ENCODE results near the gene STK26. TPM values are rescaled to one million over a fixed set of nuclear protein-coding genes. Genes with fewer than 3 reads are reported as not detected.
"Not testable (repeated sequence)": the region's sequence is repeated elsewhere in the genome, so short reads cannot be mapped to it uniquely, and the experiment has no call there.

STK26 gene
- 1 to 10 TPM; 1.5 to 2.1 TPM for total RNA-seq
- long read RNA-seq: 0 reads

DNA sequence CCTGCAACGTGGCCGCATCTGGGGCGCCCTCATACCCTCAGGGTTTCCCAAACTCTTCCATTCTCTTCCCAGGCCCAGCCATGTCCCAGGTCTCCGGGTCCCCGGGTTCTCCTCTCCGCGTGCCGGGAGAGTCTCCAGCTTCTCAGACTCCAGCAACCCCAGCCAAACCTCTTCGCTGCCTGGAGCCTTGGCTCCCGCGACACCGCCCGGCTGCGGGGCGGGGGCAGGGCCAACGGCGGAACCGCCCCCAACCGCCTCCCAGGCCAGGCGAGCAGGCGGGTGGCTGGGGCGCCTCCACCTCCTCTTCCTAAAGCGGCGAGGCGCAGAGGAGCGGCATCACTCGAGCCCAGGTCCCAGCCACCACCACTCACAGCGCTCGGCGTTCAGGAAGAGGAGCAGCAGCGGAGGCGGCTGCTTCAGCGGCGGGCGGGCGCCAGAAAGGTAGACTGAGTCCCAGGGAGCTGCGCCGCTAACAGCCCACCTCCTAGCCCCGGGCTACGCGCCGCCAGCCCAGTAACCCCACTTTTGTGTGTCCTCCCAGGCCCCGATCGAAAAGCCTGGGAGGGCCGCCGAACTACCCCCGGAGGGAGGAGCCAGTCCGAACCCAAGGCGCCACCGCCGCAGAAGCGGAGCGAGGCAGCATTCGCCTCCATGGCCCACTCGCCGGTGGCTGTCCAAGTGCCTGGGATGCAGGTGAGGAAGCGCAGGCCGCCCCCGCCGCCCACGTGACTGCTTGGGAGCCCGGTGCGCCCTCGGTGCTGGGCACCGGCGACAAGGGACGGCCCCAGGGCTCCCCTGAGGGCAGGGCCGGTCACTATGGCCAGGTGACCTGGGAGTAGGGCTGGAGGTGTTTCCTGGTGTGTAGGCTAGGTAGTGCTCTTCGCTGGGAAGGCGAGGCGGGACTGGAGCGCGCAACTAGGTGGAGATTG is at the start of gene STK26:
STK26 (plus strand) TSS at position 336 of the 929 bp plus-strand sequence; CDS start at position 652, 316 bp downstream.
- ATAC-seq: peak; percentile 96 to 98
- DNase-seq: peak; percentile 73
- intact Hi-C loops (cut with DNase I): no loop called here

DNA sequence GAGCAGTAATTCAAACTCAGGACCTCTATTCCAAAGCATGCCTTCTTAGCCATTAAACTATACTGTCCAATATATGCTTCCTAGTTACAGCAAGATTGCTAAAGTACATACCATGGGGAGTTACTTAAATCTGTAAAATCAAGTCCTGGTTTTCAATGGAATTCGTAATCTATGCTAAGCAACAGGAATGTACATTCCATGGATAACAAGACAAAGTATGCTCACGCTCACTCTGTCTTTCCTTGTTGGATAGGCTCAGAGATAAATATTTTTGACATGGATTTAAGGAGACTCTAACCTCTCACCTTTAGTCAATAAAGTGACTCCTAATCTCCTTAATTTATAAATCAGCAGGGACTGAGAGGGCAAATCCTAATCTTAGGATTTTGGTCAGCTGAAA is 47.3 kb upstream of the STK26 start:
- DNase-seq (no peak), ATAC-seq (no peak)
- intact Hi-C loops (cut with DNase I): no loop called here

DNA sequence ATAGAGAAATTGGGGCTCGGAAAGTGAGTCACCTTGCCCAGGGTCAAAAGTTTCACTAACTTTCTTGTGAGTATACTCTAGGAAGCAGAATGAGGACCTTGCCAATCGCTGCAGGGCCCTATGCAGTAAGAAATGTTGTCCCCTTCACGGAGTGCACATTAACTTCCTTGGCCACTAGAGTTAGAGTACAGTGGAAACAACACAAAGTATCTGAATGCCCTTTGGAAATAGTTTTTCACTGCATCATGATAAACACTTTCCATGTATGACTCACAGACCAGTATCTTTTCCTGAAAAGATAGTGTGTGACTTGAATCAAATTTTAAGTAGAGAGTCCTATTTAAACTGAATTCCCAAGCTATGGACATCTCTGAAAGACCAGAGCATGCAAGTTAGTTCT is 45.5 kb upstream of the STK26 start:
- DNase-seq: no peak
- intact Hi-C loops (cut with DNase I): no loop called here
- no peak for ATAC-seq

DNA sequence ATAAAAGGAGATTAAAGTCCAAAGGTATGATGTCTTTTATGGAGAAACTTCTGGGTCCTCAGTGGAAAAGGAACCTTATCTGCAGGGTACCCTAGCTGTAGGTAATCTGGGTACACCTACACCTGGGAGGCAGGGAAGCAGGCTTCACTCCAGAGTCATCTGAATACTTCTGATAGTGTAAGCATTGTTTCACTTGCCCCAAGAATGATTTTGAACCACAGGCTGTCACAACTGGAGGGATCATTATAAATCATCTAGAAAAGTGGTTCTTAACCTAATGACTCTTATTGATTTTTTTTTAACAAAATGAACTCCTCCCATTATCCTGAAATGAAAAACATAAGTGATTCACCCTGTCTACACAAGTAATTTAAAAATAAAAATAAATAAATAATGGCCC is 44.0 kb upstream of the STK26 start:
- ATAC-seq: no peak

DNA sequence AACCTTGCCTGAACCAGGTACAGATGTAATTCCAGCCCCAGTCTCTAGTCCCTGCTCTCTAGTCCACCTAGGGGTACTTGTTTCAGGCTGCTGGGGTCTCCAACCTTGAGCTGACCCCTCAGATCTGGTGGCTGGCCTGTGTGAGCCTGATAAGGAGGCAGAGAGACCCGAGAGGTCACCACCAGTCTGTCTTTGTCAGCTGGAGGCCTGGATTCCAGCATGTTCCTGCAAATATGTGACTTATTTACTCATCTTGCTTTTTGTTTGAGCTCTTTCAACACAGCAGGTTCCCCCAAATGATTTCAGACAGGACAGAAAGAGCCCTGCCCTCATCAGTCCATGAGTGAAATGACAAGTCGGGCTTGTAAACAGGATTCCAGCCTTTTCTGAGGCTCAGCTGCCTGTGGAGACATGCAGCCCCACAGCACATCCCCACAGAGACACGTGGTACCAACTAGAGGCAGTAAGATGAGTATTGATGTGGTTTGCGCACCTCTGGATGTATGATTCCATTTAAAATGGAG is 37.5 kb upstream of the STK26 start:
- no peak for ATAC-seq
- intact Hi-C loops (cut with DNase I): no loop called here
- DNase-seq: no peak

More for the DNA sequence above, 44.0 kb upstream of the STK26 start:
- intact Hi-C loops (cut with DNase I): no loop called here
- DNase-seq: no peak

DNA sequence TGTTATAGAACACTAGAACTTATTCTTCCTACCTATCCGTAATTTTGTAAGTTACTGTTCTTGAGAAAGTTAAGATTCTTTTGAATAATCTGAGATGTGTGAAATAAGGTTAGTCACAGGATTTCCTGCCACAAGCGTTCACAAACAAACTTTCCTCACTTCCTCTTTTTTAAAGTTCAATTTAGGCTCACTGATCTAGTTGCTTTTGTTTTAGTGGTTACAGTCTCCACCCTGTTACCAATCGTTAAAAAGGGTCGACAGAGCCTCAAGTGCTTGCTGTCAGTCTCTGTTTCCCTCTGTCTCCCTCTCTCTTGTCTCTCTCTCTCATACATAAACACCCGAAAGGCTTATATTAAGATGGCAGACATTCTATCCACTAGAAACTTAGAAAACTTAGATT is 35.9 kb upstream of the STK26 start:
- ATAC-seq (no peak), DNase-seq (no peak)
- intact Hi-C loops (cut with DNase I): no loop called here

DNA sequence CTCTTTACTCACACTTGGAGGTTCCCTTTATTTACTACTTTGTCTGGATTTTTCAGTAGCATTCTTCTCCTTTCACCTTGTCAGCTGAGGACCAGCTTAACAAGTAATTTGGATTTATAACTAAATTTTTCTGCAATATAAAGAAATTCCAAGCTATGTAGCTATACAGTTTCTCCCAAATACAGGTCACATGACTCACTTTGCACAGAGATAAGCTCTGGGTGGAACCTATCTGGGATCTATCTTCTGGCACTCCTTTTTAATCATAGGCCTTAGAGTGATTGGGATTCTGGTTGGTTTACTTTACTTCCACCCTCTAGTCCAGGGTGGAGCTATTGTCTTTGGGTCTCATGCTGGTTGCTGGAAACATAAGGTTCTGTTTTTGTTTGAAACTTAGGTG is 34.9 kb upstream of the STK26 start:
- DNase-seq (no peak), ATAC-seq (no peak)
- intact Hi-C loops (cut with DNase I): no loop called here

DNA sequence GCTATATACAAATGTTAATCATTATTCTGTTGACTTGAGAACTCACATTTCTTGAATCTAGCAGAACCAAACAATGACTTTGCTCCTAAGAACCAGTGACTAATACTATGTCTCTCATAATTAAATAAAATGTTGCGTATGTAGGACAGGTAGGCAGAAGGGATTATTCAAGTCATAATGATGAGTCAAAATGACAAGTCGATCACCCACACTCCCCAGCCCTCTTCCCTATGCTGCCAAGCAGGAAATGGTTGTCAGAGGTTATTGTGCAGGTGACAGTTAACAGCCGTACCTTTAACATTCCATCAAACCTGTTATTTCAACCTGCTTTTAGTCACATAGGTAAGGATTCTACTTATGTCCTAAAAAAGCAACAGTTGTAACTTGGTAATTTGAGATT is 22.0 kb upstream of the STK26 start:
- ATAC-seq: no peak
- intact Hi-C loops (cut with DNase I): no loop called here
- no peak for DNase-seq

DNA sequence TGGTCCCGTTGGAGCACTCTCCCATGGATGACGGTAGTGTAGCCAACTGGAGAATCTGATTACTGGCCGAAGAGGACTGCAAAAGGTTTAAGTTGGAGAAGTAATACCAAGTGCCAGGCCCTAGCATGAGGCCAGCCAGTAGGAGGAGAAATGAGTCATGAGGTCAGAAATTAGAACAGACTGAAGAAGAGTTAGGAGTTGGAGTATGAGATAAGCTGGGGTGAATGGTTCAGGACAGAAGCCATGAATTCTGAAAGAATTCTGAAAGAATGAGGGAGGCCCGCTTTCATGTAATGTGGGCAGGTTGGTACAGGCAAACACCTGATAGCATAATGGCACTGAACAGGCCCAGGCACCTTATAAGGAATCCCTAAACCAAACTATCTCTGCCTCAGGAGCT is 18.4 kb upstream of the STK26 start:
- DNase-seq: no peak
- intact Hi-C loops (cut with DNase I): no loop called here
- peak; percentile 19 to 93 for ATAC-seq

DNA sequence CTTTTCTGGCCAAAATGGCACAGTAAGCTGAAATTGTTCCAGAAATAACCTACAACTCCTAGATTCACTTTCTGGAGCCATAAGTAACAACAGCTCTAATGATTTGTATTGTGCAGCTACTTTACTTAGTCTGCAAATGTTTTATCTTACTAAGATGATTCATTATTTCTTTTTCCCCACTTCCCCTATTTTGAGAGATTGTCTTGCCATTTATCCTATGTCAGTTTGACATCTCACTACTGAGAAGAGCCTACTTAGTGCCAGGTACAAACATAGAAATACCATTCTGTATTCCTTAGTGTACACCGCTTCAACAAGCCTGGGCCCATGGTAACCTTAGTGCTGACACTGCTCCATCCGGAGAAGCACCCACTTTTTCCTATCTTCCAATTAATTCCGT is 13.8 kb upstream of the STK26 start:
- intact Hi-C loops (cut with DNase I): no loop called here
- ATAC-seq (no peak), DNase-seq (no peak)

DNA sequence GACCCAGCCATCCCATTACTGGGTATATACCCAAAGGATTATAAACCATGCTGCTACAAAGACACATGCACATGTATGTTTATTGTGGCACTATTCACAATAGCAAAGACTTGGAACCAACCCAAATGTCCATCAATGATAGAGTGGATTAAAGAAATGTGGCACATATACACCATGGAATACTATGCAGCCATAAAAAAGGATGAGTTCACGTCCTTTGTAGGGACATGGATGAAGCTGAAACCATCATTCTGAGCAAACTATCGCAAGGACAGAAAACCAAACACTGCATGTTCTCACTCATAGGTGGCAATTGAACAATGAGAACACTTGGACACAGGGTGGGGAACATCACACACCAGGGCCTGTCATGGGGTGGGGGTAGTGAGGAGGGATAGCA is 12.9 kb upstream of the STK26 start:
- intact Hi-C loops (cut with DNase I); ATAC-seq; DNase-seq: not testable (repeated sequence)

DNA sequence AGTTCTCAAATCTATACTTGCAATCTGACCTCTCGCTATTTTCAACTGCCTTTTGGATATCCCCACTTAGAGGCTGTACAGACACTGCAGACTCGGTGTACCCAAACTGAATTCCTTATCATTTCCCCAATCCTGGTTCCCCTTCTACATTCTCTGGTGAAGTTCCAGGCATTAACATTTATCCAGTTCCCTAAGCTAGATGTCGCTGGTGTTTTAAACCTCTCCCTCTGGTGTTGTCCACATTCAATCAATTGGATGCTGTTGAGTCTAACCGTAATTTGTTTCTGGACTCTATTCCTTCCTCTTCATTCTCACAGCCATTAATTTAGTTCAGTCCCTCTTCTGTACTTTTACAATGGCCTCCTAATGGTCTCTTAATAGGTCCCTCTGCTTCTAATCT is 7.2 kb upstream of the STK26 start:
- intact Hi-C loops (cut with DNase I): no loop called here
- no peak for DNase-seq
- ATAC-seq: no peak

DNA sequence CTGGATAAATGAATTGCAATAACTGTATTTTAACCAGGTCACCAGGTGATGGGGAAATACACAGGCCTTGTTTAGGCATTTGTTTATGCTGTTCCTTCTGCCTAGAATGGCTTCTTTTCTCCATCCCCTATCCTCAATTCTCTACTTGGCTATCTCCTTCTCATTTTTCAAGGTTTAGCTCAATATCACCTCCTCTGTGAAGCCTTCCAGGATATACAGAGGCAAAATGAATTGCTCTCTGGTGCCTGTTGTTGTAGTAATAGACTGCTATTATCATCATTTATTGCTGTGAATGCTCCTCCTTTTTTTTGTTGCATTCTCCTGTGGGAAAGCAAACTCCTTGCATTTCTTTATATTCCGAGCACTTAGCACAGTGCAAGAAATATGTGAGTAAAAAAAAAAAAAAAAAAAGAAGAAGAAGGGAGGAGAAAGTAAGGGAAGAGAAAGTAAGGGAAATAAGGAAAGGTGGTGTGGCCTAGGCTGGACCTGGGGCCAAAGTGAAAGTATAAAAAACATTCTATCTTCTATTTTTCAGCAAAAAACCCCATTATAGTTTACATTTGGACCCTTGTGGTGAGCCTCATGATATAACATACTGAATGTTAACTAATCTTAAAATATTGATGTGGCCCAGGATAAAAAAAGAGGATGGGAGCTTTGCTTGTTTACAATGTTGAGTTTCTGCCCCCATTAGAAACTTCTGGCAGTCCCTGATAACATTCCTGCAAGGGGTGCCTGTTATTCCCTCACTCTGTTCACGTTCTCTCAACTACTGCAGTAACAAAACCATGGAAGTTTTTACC is 6.3 kb upstream of the STK26 start:
- ATAC-seq (no peak), DNase-seq (no peak)
- intact Hi-C loops (cut with DNase I): no loop called here

DNA sequence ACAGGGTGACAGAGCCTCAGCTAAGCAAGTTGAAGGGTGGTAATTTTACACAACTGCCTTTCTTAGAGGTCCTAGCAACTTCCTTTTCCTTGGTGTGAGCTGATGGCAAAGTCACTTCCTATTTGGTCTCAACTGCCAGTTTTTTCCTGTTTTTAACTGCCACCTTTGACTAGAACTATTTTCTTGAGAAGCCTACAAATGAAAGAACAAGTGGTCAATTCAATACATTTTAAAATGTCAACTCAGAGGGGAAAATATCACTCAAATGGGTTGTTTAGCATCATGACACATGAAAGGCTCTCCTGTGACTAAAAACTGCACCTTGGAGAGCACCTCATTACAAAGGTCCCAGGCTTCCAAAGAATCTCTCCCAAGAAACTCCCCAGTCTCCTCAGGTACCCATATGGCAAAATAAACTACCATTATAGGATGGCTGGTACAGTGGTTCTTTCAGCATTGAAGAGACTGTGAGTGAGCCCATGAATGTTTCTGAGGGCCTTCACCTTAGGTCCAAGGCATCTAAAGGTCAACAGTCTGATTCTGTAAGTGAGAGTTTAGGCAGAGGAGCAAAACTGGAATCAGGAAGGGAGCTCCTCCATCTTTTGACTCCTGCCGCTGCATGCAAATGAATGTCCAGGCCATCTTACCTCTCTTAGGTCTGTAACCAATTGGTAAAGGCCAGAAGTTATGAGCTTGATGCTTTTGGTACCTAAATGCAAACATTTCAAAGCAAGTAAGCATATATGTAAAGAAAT is 5.5 kb upstream of the STK26 start:
- no peak for ATAC-seq
- DNase-seq: no peak
- intact Hi-C loops (cut with DNase I): no loop called here

DNA sequence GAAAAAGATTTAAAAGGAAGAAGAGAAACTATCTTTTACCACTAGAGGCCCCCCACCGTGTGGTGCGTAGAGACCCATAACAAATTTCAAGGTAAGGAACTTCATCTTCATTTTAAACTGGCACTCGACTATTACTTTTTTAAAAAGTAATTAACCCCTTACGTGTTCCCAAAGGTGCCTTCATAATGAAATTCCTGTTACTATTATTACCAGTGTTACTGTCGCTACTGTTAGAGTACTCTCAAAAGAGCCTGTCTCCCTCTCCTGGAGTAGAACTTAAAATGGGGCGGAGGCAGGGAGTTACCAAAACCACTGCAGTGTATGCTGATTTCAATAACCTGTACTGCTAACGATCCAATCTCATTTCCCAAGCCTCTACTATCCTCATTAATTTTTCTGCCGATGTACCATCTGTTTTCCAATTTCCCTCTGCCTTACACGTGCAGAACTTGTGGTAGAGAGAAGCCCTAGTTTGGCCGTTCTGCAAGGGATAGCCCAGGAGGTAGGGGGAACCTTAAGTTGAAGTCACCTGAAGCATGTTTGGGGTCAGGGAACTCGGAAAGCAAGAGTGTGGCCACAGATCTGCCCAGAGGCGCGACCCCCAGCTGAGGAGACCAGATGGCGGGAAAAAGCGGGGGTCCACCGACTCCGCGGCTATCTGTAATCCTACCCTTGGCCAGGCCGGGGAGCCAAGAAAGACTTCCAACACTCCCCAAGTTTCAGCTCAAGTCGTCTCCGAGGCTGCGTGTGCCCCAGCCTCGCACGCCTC is 720 bp upstream of the STK26 start:
- ATAC-seq: peak in 1 of 2 donors; percentile 29
- intact Hi-C loops (cut with DNase I): no loop called here
- peak; percentile 22 for DNase-seq

DNA sequence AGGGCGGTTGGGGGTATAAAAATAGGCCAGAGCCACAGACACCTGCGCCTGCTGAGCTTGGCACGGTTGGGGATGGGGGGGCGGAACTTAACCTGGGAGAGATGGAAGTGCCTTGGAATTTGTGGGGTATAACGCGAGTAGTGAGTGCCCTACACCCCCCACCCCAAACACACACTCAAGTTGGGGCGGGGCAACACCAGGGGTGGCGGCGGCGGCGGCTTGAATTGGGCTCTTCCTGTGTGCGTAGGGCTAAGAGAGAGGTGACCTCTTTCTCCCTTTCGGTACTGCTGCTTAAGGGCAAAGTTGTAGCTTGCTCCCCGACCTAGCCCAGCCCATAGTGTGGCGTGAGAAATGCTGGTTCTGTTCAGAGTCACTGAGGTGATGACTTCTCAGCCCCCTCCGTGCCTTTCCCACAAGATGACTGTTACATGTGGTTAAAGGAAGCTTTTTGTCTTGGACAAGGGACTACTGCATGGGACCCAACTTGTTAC is 839 bp downstream of the STK26 start:
- ATAC-seq (peak; percentile 32 to 40), DNase-seq (peak; percentile 13)
- intact Hi-C loops (cut with DNase I): no loop called here

DNA sequence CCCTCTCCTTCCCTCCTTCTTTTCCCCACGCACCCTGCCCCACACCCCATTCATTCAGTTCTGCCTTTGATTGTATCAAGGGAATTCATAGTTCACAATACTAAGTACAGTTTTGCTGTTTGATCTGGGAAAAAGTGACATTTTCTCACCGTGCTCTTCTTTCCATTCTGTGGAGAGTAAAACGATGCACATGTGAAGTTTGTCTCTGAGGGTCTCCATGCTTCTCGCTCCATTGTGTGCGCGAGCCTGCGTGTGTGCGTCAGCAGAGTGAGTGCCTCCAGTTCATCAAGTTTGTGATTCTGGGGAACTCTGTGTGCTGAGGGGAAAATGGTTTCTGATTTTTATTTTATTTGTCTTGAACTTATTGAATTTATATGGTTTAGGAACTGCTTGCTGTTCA is 1.9 kb downstream of the STK26 start:
- intact Hi-C loops (cut with DNase I): no loop called here
- ATAC-seq (no peak), DNase-seq (no peak)

DNA sequence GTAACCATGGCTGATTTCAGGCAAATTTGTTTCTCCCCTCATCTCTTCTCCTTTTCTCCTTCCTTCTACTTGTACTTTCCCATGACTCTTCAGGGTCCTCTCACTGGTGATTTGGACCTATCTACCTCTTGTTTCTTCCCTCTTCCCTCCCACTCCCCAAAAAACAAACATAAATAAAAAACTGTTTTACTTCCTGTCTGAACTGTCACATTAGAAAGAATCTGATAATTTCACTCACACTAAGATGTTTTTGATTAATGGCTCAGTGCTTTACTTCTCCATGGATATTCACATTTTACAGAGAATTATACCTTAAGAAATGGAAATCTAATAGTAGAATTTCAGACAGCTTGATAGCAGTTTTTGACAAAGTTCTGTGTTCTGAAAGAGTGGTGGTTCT is 7.2 kb downstream of the STK26 start:
- no peak for DNase-seq
- no peak for ATAC-seq
- intact Hi-C loops (cut with DNase I): no loop called here

DNA sequence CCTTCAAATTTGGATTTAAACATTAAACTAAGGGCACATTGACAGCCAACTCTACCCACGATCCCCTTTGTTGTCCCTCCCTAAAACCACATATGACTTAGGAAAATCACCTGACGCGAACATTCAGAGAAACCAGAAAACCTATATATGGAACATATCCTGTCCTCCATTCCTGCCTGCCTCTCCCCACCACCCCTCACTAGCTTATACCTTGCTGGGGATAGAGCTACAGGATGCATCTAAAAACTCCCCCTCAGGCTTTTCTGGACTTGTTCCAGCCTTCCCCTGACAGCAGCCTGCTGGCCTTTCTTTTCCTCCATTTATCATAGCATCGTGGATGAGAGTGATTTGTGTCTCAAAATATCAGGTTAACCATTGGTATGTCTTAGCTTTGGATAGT is 8.8 kb downstream of the STK26 start:
- DNase-seq: no peak
- ATAC-seq: no peak
- intact Hi-C loops (cut with DNase I): no loop called here
